Thyroid gland (tissue), 4 donors: Measurements from ENCODE around the gene KIAA1671.

Experiments
- POLR2A ChIP-seq, 2 donors: fragments of 450-650 bp; IDR thresholded peaks; one replicate each; pipeline ENCODE4 v1.6.1; 2017; ENCODE audit warnings: antibody characterized with exemption in 2 of 2, mild to moderate bottlenecking in 2 of 2, moderate library complexity in 1 of 2
- TF ChIP-seq, protein P1 (sequence below), 6 experiments: fragments of 200-600 bp in 3 of 6; fragments of 450-650 bp in 3 of 6; sonication (generic) in 3 of 6; IDR thresholded peaks; one replicate each; pipeline ENCODE4 v1.5.1; 2016 to 2019; ENCODE audit warnings: antibody characterized with exemption in 6 of 6, mild to moderate bottlenecking in 2 of 6, inconsistent platforms in 1 of 6, moderate library complexity in 1 of 6

DNA sequence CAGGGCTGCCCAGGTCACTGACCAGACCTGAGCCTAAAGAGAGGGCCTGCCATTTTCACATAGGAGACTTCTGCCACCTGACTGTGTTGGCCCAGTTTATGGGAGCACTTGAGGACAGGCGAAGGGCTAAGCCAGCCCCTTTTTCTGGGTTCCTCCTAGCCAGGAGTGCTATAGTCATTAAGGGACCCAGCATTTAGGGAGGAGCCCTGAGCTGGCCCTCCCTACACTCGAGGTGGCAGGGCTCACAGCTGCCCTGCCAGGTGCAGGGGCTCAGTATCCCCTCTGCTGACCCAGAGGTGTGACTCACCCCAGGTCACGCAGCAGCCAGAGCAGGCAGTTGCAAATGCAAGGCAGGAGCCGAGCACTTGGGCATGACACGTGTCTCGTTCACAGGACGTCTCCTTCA, 160.8 kb downstream of the KIAA1671 start:
- TF ChIP-seq, protein P1, sequence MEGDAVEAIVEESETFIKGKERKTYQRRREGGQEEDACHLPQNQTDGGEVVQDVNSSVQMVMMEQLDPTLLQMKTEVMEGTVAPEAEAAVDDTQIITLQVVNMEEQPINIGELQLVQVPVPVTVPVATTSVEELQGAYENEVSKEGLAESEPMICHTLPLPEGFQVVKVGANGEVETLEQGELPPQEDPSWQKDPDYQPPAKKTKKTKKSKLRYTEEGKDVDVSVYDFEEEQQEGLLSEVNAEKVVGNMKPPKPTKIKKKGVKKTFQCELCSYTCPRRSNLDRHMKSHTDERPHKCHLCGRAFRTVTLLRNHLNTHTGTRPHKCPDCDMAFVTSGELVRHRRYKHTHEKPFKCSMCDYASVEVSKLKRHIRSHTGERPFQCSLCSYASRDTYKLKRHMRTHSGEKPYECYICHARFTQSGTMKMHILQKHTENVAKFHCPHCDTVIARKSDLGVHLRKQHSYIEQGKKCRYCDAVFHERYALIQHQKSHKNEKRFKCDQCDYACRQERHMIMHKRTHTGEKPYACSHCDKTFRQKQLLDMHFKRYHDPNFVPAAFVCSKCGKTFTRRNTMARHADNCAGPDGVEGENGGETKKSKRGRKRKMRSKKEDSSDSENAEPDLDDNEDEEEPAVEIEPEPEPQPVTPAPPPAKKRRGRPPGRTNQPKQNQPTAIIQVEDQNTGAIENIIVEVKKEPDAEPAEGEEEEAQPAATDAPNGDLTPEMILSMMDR (IDR thresholded peaks at IDR 0.05), result no peak
- no peak for TF ChIP-seq POLR2A (IDR thresholded peaks at IDR 0.05)
